ENCODE results near the gene PPP1R12B. TPM values are rescaled to one million over a fixed set of nuclear protein-coding genes. Genes with fewer than 3 reads are reported as not detected.
A peak's percentile ranks its signal among the peaks of the same experiment; 100 is the strongest.
"Not testable (repeated sequence)": the region's sequence is repeated elsewhere in the genome, so short reads cannot be mapped to it uniquely, and the experiment has no call there.

Gene PPP1R12B
- total RNA-seq, 1 donor from 2014 or later: 31.2 TPM

GRCh38 chr1:202632241-202632640, 283.7 kb downstream of the PPP1R12B start:
- H3K4me3 Mint-ChIP-seq: no peak overlapping the region
- peaks cover 3% of the 10 kb centered on the region for H3K4me1 Mint-ChIP-seq (ENCODE audit: unreplicated experiment)
- H3K27me3 Mint-ChIP-seq: peaks cover 24% of the 10 kb centered on the region
- no peaks in the 10 kb centered on the region for H3K36me3 Mint-ChIP-seq
- DNase-seq (ENCODE audit: extremely low spot score, unreplicated experiment): no peak
- no peak for TF ChIP-seq CTCF (conservative IDR thresholded peaks at IDR 0.05)
- no peaks in the 10 kb centered on the region for H3K9me3 Mint-ChIP-seq
- no peak overlapping the region for H3K27ac Mint-ChIP-seq

- not testable (repeated sequence) for H3K36me3 Mint-ChIP-seq; H3K27ac Mint-ChIP-seq; DNase-seq (ENCODE audit: extremely low spot score, unreplicated experiment); H3K4me3 Mint-ChIP-seq; H3K9me3 Mint-ChIP-seq
- Mint-ChIP-seq H3K27me3 (peaks cover 45% of the 10 kb centered on the region), H3K4me1 (ENCODE audit: unreplicated experiment) (peaks cover 30% of the 10 kb centered on the region)
Observed at GRCh38 chr1:202636171-202636570, 287.7 kb downstream of the PPP1R12B start.

- DNase-seq (ENCODE audit: extremely low spot score, unreplicated experiment); H3K4me3 Mint-ChIP-seq; H3K27ac Mint-ChIP-seq; H3K36me3 Mint-ChIP-seq; H3K9me3 Mint-ChIP-seq: not testable (repeated sequence)
- H3K27me3 Mint-ChIP-seq: peaks cover 56% of the 10 kb centered on the region
- peaks cover 34% of the 10 kb centered on the region for H3K4me1 Mint-ChIP-seq (ENCODE audit: unreplicated experiment)
Observed at GRCh38 chr1:202637321-202638018, 289.0 kb downstream of the PPP1R12B start.

- no peak for TF ChIP-seq CTCF (conservative IDR thresholded peaks at IDR 0.05)
- H3K27me3 Mint-ChIP-seq: peaks cover 59% of the 10 kb centered on the region
- no peaks in the 10 kb centered on the region for H3K9me3 Mint-ChIP-seq
- H3K4me1 Mint-ChIP-seq (ENCODE audit: unreplicated experiment): peaks cover 34% of the 10 kb centered on the region
- H3K27ac Mint-ChIP-seq: peak overlapping the region; percentile 32
- H3K36me3 Mint-ChIP-seq: no peaks in the 10 kb centered on the region
- no peak for DNase-seq (ENCODE audit: extremely low spot score, unreplicated experiment)
- H3K4me3 Mint-ChIP-seq: peak overlapping the region; percentile 58
Observed at GRCh38 chr1:202638019-202638700, 289.7 kb downstream of the PPP1R12B start.

GRCh38 chr1:202638701-202639305, 290.3 kb downstream of the PPP1R12B start:
- not testable (repeated sequence) for DNase-seq (ENCODE audit: extremely low spot score, unreplicated experiment); H3K36me3 Mint-ChIP-seq; H3K9me3 Mint-ChIP-seq
- peaks cover 34% of the 10 kb centered on the region for H3K4me1 Mint-ChIP-seq (ENCODE audit: unreplicated experiment)
- H3K27me3 Mint-ChIP-seq: peaks cover 61% of the 10 kb centered on the region
- H3K4me3 Mint-ChIP-seq: peak overlapping the region; percentile 58
- peak overlapping the region; percentile 32 for H3K27ac Mint-ChIP-seq

- no peak for TF ChIP-seq CTCF (conservative IDR thresholded peaks at IDR 0.05)
- no peaks in the 10 kb centered on the region for H3K9me3 Mint-ChIP-seq
- H3K36me3 Mint-ChIP-seq: no peaks in the 10 kb centered on the region
- H3K4me1 Mint-ChIP-seq (ENCODE audit: unreplicated experiment): peaks cover 36% of the 10 kb centered on the region
- no peak overlapping the region for H3K4me3 Mint-ChIP-seq
- DNase-seq (ENCODE audit: extremely low spot score, unreplicated experiment): no peak
- H3K27ac Mint-ChIP-seq: no peak overlapping the region
- peaks cover 66% of the 10 kb centered on the region for H3K27me3 Mint-ChIP-seq
Observed at GRCh38 chr1:202639500-202639899, 291.0 kb downstream of the PPP1R12B start.

GRCh38 chr1:202642212-202642611, 293.7 kb downstream of the PPP1R12B start:
- H3K9me3 Mint-ChIP-seq: no peaks in the 10 kb centered on the region
- no peak for TF ChIP-seq CTCF (conservative IDR thresholded peaks at IDR 0.05)
- DNase-seq (ENCODE audit: extremely low spot score, unreplicated experiment): no peak
- peaks cover 43% of the 10 kb centered on the region for H3K4me1 Mint-ChIP-seq (ENCODE audit: unreplicated experiment)
- peak overlapping the region; percentile 84 for H3K4me3 Mint-ChIP-seq
- no peaks in the 10 kb centered on the region for H3K36me3 Mint-ChIP-seq
- peaks cover 86% of the 10 kb centered on the region for H3K27me3 Mint-ChIP-seq
- H3K27ac Mint-ChIP-seq: no peak overlapping the region
